ENCODE results near the gene OR51G1.

Gene OR51G1

DNA sequence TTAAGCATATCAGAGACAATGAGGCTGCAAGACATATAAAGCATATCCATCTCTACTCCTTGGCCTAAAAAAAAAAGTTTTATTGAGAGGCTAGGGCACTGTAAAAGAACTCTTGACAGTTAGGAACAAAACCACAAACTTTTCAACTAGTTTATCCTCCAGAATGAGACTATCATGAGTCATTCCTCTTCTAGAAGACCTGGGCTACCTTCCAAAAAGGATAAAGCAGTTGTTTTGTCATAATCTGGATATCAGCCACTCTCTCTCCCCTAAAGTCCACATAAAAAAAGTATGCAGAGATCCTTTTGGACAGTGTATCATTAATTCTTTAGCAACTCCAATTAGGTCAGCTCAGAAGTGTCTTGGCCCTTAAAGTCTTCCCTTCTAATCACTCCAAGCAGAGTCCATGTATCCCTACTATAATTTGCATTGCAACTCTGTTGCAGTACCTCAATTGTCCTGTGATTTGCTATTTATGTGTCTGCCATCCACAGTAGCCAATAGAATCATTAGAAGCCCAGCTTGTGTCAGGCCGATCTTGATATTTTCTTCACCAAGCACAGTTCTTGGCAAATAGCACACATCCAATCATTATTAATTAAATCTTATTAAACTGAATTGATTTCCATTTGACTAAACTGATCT is 32.0 kb downstream of the OR51G1 start:
- DNase-seq (ENCODE audit: low read depth): peak; percentile 2
- H3K4me3 ChIP-seq (ENCODE audit: low read depth, low read length): no peak overlapping the region
- TF ChIP-seq, protein P1, sequence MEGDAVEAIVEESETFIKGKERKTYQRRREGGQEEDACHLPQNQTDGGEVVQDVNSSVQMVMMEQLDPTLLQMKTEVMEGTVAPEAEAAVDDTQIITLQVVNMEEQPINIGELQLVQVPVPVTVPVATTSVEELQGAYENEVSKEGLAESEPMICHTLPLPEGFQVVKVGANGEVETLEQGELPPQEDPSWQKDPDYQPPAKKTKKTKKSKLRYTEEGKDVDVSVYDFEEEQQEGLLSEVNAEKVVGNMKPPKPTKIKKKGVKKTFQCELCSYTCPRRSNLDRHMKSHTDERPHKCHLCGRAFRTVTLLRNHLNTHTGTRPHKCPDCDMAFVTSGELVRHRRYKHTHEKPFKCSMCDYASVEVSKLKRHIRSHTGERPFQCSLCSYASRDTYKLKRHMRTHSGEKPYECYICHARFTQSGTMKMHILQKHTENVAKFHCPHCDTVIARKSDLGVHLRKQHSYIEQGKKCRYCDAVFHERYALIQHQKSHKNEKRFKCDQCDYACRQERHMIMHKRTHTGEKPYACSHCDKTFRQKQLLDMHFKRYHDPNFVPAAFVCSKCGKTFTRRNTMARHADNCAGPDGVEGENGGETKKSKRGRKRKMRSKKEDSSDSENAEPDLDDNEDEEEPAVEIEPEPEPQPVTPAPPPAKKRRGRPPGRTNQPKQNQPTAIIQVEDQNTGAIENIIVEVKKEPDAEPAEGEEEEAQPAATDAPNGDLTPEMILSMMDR (IDR thresholded peaks at IDR 0.05; ENCODE audit: control insufficient read depth, extremely low read depth, insufficient read depth): no peak

- TF ChIP-seq, protein P1 (IDR thresholded peaks at IDR 0.05; ENCODE audit: control insufficient read depth, extremely low read depth, insufficient read depth): no peak
- no peak overlapping the region for H3K4me3 ChIP-seq (ENCODE audit: low read depth, low read length)
- no peak for DNase-seq (ENCODE audit: low read depth)
Measured at GRCh38 chr11:4890279-4890678, 33.9 kb downstream of the OR51G1 start.

GRCh38 chr11:4887591-4887990 is 36.5 kb downstream of the OR51G1 start:
- DNase-seq (ENCODE audit: low read depth): no peak
- TF ChIP-seq, protein P1 (IDR thresholded peaks at IDR 0.05; ENCODE audit: control insufficient read depth, extremely low read depth, insufficient read depth): no peak
- no peak overlapping the region for H3K4me3 ChIP-seq (ENCODE audit: low read depth, low read length)

DNA sequence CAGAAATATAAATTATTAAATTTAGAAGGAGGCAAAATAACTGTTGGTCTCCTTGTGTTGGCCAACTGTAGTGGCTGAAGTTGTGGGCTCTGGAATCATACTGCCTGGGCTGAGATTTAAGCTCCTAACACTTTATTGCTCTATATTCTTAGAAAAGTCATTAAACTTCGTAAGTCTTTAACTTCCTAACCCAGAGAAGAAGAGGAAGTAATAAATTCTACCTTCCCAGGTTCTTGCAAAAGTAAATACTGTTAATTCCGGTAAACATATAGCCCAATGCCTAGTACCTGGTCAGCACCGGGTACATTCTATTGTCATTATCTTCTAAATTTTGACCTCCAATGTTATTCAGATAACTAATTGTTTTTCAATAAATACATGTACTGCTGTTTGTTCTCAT is 38.0 kb downstream of the OR51G1 start:
- DNase-seq (ENCODE audit: low read depth): peak; percentile 15
- H3K4me3 ChIP-seq (ENCODE audit: low read depth, low read length): no peak overlapping the region
- TF ChIP-seq, protein P1 (IDR thresholded peaks at IDR 0.05; ENCODE audit: control insufficient read depth, extremely low read depth, insufficient read depth): no peak

GRCh38 chr11:4884361-4884760 is 39.8 kb downstream of the OR51G1 start:
- TF ChIP-seq, protein P1 (IDR thresholded peaks at IDR 0.05; ENCODE audit: control insufficient read depth, extremely low read depth, insufficient read depth): no peak
- H3K4me3 ChIP-seq (ENCODE audit: low read depth, low read length): no peak overlapping the region
- DNase-seq (ENCODE audit: low read depth): no peak

- H3K4me3 ChIP-seq (ENCODE audit: low read depth, low read length): no peak overlapping the region
- DNase-seq (ENCODE audit: low read depth): no peak
- TF ChIP-seq, protein P1 (IDR thresholded peaks at IDR 0.05; ENCODE audit: control insufficient read depth, extremely low read depth, insufficient read depth): no peak
Measured at GRCh38 chr11:4882543-4882942, 41.6 kb downstream of the OR51G1 start.

Data from LNCaP clone FGC (cell line).